Naive B cell (primary cell): ENCODE data around the gene GPANK1. TPM values are rescaled to one million over a fixed set of nuclear protein-coding genes. Genes with fewer than 3 reads are reported as not detected.

Source experiments
- ATAC-seq, 2 donors: fragments of 150-1000 bp; cut with Tn5 transposase; 2 replicates each; pipeline ENCODE4 v1.10.0; 2021; ENCODE audit warnings: low read depth in 2 of 2, mild to moderate bottlenecking in 2 of 2, moderate library complexity in 2 of 2
- DNase-seq: peaks from one replicate; pipeline ENCODE4 v3.0.0; 2022
- H3K27ac Mint-ChIP-seq, 6 donors: one replicate each; pipeline ENCODE4 v1.8.0; 2020 to 2022; ENCODE audit warnings: mild to moderate bottlenecking in 6 of 6, mixed read lengths in 6 of 6, moderate library complexity in 5 of 6, inconsistent platforms in 2 of 6
- H3K27me3 Mint-ChIP-seq, 3 donors: one replicate each; pipeline ENCODE4 v1.8.0; 2021 to 2022; ENCODE audit warnings: mixed read lengths in 3 of 3, mild to moderate bottlenecking in 1 of 3
- H3K36me3 Mint-ChIP-seq, 2 donors: one replicate each; pipeline ENCODE4 v1.8.0; 2020 to 2022; ENCODE audit warnings: mixed read lengths in 2 of 2, inconsistent platforms in 1 of 2, mild to moderate bottlenecking in 1 of 2
- H3K4me1 Mint-ChIP-seq, 3 donors: one replicate each; pipeline ENCODE4 v1.8.0; 2020 to 2022; ENCODE audit warnings: mixed read lengths in 3 of 3, inconsistent platforms in 1 of 3, mild to moderate bottlenecking in 1 of 3, moderate library complexity in 1 of 3
- H3K4me3 Mint-ChIP-seq, 8 donors: one replicate each; pipeline ENCODE4 v1.8.0; 2020 to 2022; ENCODE audit warnings: mild to moderate bottlenecking in 8 of 8, mixed read lengths in 8 of 8, moderate library complexity in 8 of 8, inconsistent platforms in 2 of 8
- H3K9me3 Mint-ChIP-seq, 7 donors: one replicate each; pipeline ENCODE4 v1.8.0; 2020 to 2022; ENCODE audit warnings: mixed read lengths in 7 of 7, mild to moderate bottlenecking in 5 of 7, inconsistent platforms in 2 of 7, moderate library complexity in 1 of 7
- polyA plus RNA-seq, 6 donors: library from polyadenylated mRNA; unstranded; fragments of 300-500 nt; fragmentation: Illumina TruSeq; gene quantifications; one replicate each; pipeline ENCODE4 v1.2.3, GENCODE V29; 2021; ENCODE audit warnings: low read depth in 6 of 6

The GPANK1 gene
- polyA plus RNA-seq, 6 donors from 2014 or later, result 18.5 to 27.8 (median 23.5) TPM

GRCh38 chr6:31702405-31702818, 37.6 kb upstream of the GPANK1 start:
- peak overlapping the region; percentile 91 to 99 (median 98) for H3K27ac Mint-ChIP-seq
- ATAC-seq, result no peak
- H3K9me3 Mint-ChIP-seq, result no peaks in the 10 kb centered on the region
- no peak for DNase-seq
- no peaks in the 10 kb centered on the region for H3K27me3 Mint-ChIP-seq
- peaks cover 25 to 46% (median 33%) of the 10 kb centered on the region in 3 donors for H3K4me1 Mint-ChIP-seq
- H3K36me3 Mint-ChIP-seq, result peaks cover 6 to 11% of the 10 kb centered on the region in 2 donors
- H3K4me3 Mint-ChIP-seq, result peak overlapping the region; percentile 96 to 100 (median 98)

- no peak for ATAC-seq
- Mint-ChIP-seq H3K4me1 (peaks cover 28 to 46% (median 33%) of the 10 kb centered on the region in 3 donors), H3K36me3 (peaks cover 6 to 12% of the 10 kb centered on the region in 2 donors), H3K27me3 (no peaks in the 10 kb centered on the region), H3K9me3 (no peaks in the 10 kb centered on the region), H3K27ac (peak overlapping the region in 5 of 6 donors; percentile 93 to 99 (median 98)), H3K4me3 (peak overlapping the region; percentile 96 to 100 (median 98))
- DNase-seq, result no peak
Measured at GRCh38 chr6:31701666-31702404, 37.0 kb upstream of the GPANK1 start.

- ATAC-seq, result no peak
- peaks cover 28 to 46% (median 33%) of the 10 kb centered on the region in 3 donors for H3K4me1 Mint-ChIP-seq
Measured at GRCh38 chr6:31700740-31701401, 36.1 kb upstream of the GPANK1 start.

GRCh38 chr6:31697555-31697954, 32.8 kb upstream of the GPANK1 start:
- Mint-ChIP-seq H3K27ac (peak overlapping the region in 4 of 6 donors; percentile 11 to 92 (median 14)), H3K9me3 (no peaks in the 10 kb centered on the region), H3K4me1 (peaks cover 25 to 34% (median 27%) of the 10 kb centered on the region in 3 donors), H3K36me3 (peaks cover 6 to 18% of the 10 kb centered on the region in 2 donors), H3K4me3 (no peak overlapping the region), H3K27me3 (no peaks in the 10 kb centered on the region)
- ATAC-seq (no peak), DNase-seq (no peak)

More at GRCh38 chr6:31700740-31701401, 36.1 kb upstream of the GPANK1 start:
- peak overlapping the region in 4 of 6 donors; percentile 37 to 97 (median 75) for H3K27ac Mint-ChIP-seq
- H3K4me3 Mint-ChIP-seq, result peak overlapping the region in 7 of 8 donors; percentile 24 to 100 (median 97)
- H3K9me3 Mint-ChIP-seq, result no peaks in the 10 kb centered on the region
- no peak for DNase-seq
- no peaks in the 10 kb centered on the region for H3K27me3 Mint-ChIP-seq
- peaks cover 6 to 12% of the 10 kb centered on the region in 2 donors for H3K36me3 Mint-ChIP-seq

- Mint-ChIP-seq H3K9me3 (no peaks in the 10 kb centered on the region), H3K4me1 (peaks cover 18 to 30% (median 23%) of the 10 kb centered on the region in 3 donors), H3K36me3 (peaks cover 6 to 16% of the 10 kb centered on the region in 2 donors), H3K4me3 (no peak overlapping the region), H3K27ac (peak overlapping the region in 2 of 6 donors; percentile 44 to 68), H3K27me3 (no peaks in the 10 kb centered on the region)
- DNase-seq (no peak), ATAC-seq (no peak)
Measured at GRCh38 chr6:31693535-31693934, 28.7 kb upstream of the GPANK1 start.

- H3K36me3 Mint-ChIP-seq, result peaks cover 3 to 18% of the 10 kb centered on the region in 2 donors
- DNase-seq (no peak), ATAC-seq (no peak)
- no peaks in the 10 kb centered on the region for H3K27me3 Mint-ChIP-seq
- no peaks in the 10 kb centered on the region for H3K9me3 Mint-ChIP-seq
- peak overlapping the region in 1 of 6 donors; percentile 26 for H3K27ac Mint-ChIP-seq
- no peak overlapping the region for H3K4me3 Mint-ChIP-seq
- peaks cover 16 to 30% (median 20%) of the 10 kb centered on the region in 3 donors for H3K4me1 Mint-ChIP-seq
Measured at GRCh38 chr6:31692886-31693285, 28.1 kb upstream of the GPANK1 start.

GRCh38 chr6:31692353-31692752, 27.6 kb upstream of the GPANK1 start:
- H3K4me3 Mint-ChIP-seq, result no peak overlapping the region
- no peak for DNase-seq
- H3K27me3 Mint-ChIP-seq, result no peaks in the 10 kb centered on the region
- H3K9me3 Mint-ChIP-seq, result no peaks in the 10 kb centered on the region
- H3K4me1 Mint-ChIP-seq, result peaks cover 11 to 25% (median 17%) of the 10 kb centered on the region in 3 donors
- no peak for ATAC-seq
- peaks cover 0 to 18% of the 10 kb centered on the region in 2 donors for H3K36me3 Mint-ChIP-seq
- H3K27ac Mint-ChIP-seq, result peak overlapping the region in 1 of 6 donors; percentile 26

GRCh38 chr6:31691564-31692108, 26.8 kb upstream of the GPANK1 start:
- Mint-ChIP-seq H3K9me3 (no peaks in the 10 kb centered on the region), H3K27me3 (no peaks in the 10 kb centered on the region), H3K36me3 (peaks cover 0 to 17% of the 10 kb centered on the region in 2 donors), H3K4me1 (peaks cover 11 to 24% (median 17%) of the 10 kb centered on the region in 3 donors), H3K4me3 (no peak overlapping the region), H3K27ac (no peak overlapping the region)
- DNase-seq (no peak), ATAC-seq (no peak)

- ATAC-seq (no peak), DNase-seq (no peak)
- no peak overlapping the region for H3K27ac Mint-ChIP-seq
- peaks cover 0 to 22% of the 10 kb centered on the region in 2 donors for H3K36me3 Mint-ChIP-seq
- H3K9me3 Mint-ChIP-seq, result no peaks in the 10 kb centered on the region
- H3K27me3 Mint-ChIP-seq, result no peaks in the 10 kb centered on the region
- H3K4me1 Mint-ChIP-seq, result peaks cover 11 to 24% (median 17%) of the 10 kb centered on the region in 3 donors
- no peak overlapping the region for H3K4me3 Mint-ChIP-seq
Measured at GRCh38 chr6:31691078-31691463, 26.3 kb upstream of the GPANK1 start.

GRCh38 chr6:31690231-31691077, 25.7 kb upstream of the GPANK1 start:
- no peak overlapping the region for H3K4me3 Mint-ChIP-seq
- ATAC-seq, result no peak

GRCh38 chr6:31689249-31690110, 24.7 kb upstream of the GPANK1 start:
- Mint-ChIP-seq H3K4me3 (peak overlapping the region in 1 of 8 donors; percentile 42), H3K27me3 (no peaks in the 10 kb centered on the region), H3K4me1 (peaks cover 11 to 24% (median 17%) of the 10 kb centered on the region in 3 donors), H3K9me3 (no peaks in the 10 kb centered on the region), H3K36me3 (peaks cover 0 to 24% of the 10 kb centered on the region in 2 donors), H3K27ac (peak overlapping the region in 4 of 6 donors; percentile 55 to 78 (median 66))
- ATAC-seq (no peak), DNase-seq (no peak)

More at GRCh38 chr6:31690231-31691077, 25.7 kb upstream of the GPANK1 start:
- H3K27ac Mint-ChIP-seq, result peak overlapping the region in 3 of 6 donors; percentile 4 to 71 (median 8)
- H3K4me1 Mint-ChIP-seq, result peaks cover 11 to 24% (median 17%) of the 10 kb centered on the region in 3 donors
- no peak for DNase-seq
- peaks cover 0 to 24% of the 10 kb centered on the region in 2 donors for H3K36me3 Mint-ChIP-seq
- H3K9me3 Mint-ChIP-seq, result no peaks in the 10 kb centered on the region
- no peaks in the 10 kb centered on the region for H3K27me3 Mint-ChIP-seq
